Neural cell (in vitro differentiated cells): ENCODE results near the gene XDH. TPM values are rescaled to one million over a fixed set of nuclear protein-coding genes. Genes with fewer than 3 reads are reported as not detected.

ENCODE experiments used
- H2AFZ ChIP-seq: fragments of 200-600, 300-800 bp; sonication (generic), shearing (Covaris generic); 2 replicates; pipeline ENCODE4 v1.6.0; 2014; ENCODE audit warnings: low read depth, mild to moderate bottlenecking, antibody characterized with exemption, low read length, moderate library complexity
- H3F3A ChIP-seq: fragments of 200-600 bp; shearing (Covaris generic); 2 replicates; pipeline ENCODE4 v1.6.1; 2016; ENCODE audit warnings: mild to moderate bottlenecking, moderate library complexity, mixed read lengths, antibody characterized with exemption, low read length; ENCODE audit not compliant: insufficient read depth, poor library complexity, severe bottlenecking
- H3K27ac ChIP-seq: fragments of 200-600, 300-800 bp; sonication (generic), shearing (Covaris generic); 2 replicates; pipeline ENCODE4 v1.5.1; 2014; ENCODE audit warnings: mild to moderate bottlenecking, low read length, moderate library complexity
- H3K27me3 ChIP-seq: fragments of 300-800, 200-600 bp; sonication (generic), shearing (Covaris generic); 2 replicates; pipeline ENCODE4 v1.6.0; 2014; ENCODE audit warnings: mild to moderate bottlenecking, low read depth, low read length, moderate library complexity; ENCODE audit not compliant: insufficient read depth
- H3K36me3 ChIP-seq: fragments of 300-800, 200-600 bp; sonication (generic), shearing (Covaris generic); 2 replicates; pipeline ENCODE4 v1.5.1; 2014; ENCODE audit warnings: mild to moderate bottlenecking, antibody characterized with exemption, low read length, moderate library complexity; ENCODE audit not compliant: insufficient read depth
- H3K4me2 ChIP-seq: fragments of 300-800, 200-600 bp; sonication (generic), shearing (Covaris generic); 2 replicates; pipeline ENCODE4 v1.6.0; 2014; ENCODE audit warnings: mild to moderate bottlenecking, low read length
- H3K4me3 ChIP-seq: fragments of 300-800, 200-600 bp; sonication (generic), shearing (Covaris generic); 2 replicates; pipeline ENCODE4 v1.5.1; 2014; ENCODE audit warnings: mild to moderate bottlenecking, low read length, moderate library complexity
- H3K79me2 ChIP-seq: fragments of 200-600 bp; shearing (Covaris generic); replicated peaks from 2 replicates; pipeline ENCODE4 v1.6.0; 2014; ENCODE audit warnings: mild to moderate bottlenecking, low read length, moderate library complexity; ENCODE audit not compliant: insufficient read depth
- H3K9ac ChIP-seq: fragments of 300-800, 200-600 bp; sonication (generic), shearing (Covaris generic); 2 replicates; pipeline ENCODE4 v1.6.1; 2016; ENCODE audit warnings: mild to moderate bottlenecking, low read length, mixed read lengths
- H3K9me2 ChIP-seq: fragments of 200-600 bp; shearing (Covaris generic); 2 replicates; pipeline ENCODE4 v1.6.1; 2016; ENCODE audit warnings: mild to moderate bottlenecking, low read length, mixed read lengths; ENCODE audit not compliant: insufficient read depth
- H3K9me3 ChIP-seq: fragments of 200-600, 300-800 bp; sonication (generic), shearing (Covaris generic); 2 replicates; pipeline ENCODE4 v1.6.1; 2016; ENCODE audit warnings: mild to moderate bottlenecking, mixed run types, low read length, moderate library complexity, mixed read lengths
- H4K20me1 ChIP-seq: fragments of 200-600 bp; shearing (Covaris generic); 2 replicates; pipeline ENCODE4 v1.6.1; 2016; ENCODE audit warnings: mild to moderate bottlenecking, mixed run types; ENCODE audit not compliant: insufficient read depth
- EP300 ChIP-seq: fragments of 450-650 bp; conservative IDR thresholded peaks from 2 replicates; pipeline ENCODE4 v1.6.1; 2014; ENCODE audit warnings: antibody characterized with exemption, mild to moderate bottlenecking, moderate library complexity; ENCODE audit not compliant: poor library complexity, severe bottlenecking
- EZH2 ChIP-seq: fragments of 200-600, 300-800 bp; shearing (Covaris generic), sonication (generic); IDR thresholded peaks from 2 replicates; pipeline ENCODE4 v1.6.1; 2014; ENCODE audit warnings: antibody characterized with exemption, low read length, borderline replicate concordance, mild to moderate bottlenecking; ENCODE audit not compliant: insufficient read depth, poor library complexity, severe bottlenecking
- MXI1 ChIP-seq: fragments of 450-650 bp; conservative IDR thresholded peaks from 2 replicates; pipeline ENCODE4 v1.6.1; 2014; ENCODE audit warnings: antibody characterized with exemption, mild to moderate bottlenecking; ENCODE audit not compliant: poor library complexity, severe bottlenecking
- POLR2AphosphoS5 ChIP-seq: IDR thresholded peaks from 2 replicates; pipeline ENCODE4 v1.6.1; 2012
- RAD21 ChIP-seq: fragments of 450-650 bp; conservative IDR thresholded peaks from 2 replicates; pipeline ENCODE4 v1.6.1; 2014; ENCODE audit warnings: antibody characterized with exemption, mild to moderate bottlenecking, moderate library complexity
- SMC3 ChIP-seq: fragments of 450-650 bp; conservative IDR thresholded peaks from 2 replicates; pipeline ENCODE4 v1.6.1; 2014; ENCODE audit warnings: antibody characterized with exemption, mild to moderate bottlenecking, moderate library complexity; ENCODE audit not compliant: poor library complexity
- TAF1 ChIP-seq: IDR thresholded peaks from 2 replicates; pipeline ENCODE4 v1.6.1; 2012; ENCODE audit warnings: low read depth
- polyA plus RNA-seq: library from polyadenylated mRNA; depleted of rRNA; stranded (reverse); fragments of >200 nt; gene quantifications from 2 replicates; pipeline ENCODE4 v1.2.3, GENCODE V29; 2014
- TF ChIP-seq, protein P1 (sequence below): IDR thresholded peaks from 2 replicates; pipeline ENCODE4 v1.6.1; 2012; ENCODE audit warnings: borderline replicate concordance
- TF ChIP-seq, protein P2 (sequence below): fragments of 450-650 bp; IDR thresholded peaks from 2 replicates; pipeline ENCODE4 v1.5.1; 2014; ENCODE audit warnings: antibody characterized with exemption, mild to moderate bottlenecking, moderate library complexity; ENCODE audit not compliant: poor library complexity, severe bottlenecking

The XDH gene
- polyA plus RNA-seq, 1 donor from 2014 or later: 0.48 TPM

DNA sequence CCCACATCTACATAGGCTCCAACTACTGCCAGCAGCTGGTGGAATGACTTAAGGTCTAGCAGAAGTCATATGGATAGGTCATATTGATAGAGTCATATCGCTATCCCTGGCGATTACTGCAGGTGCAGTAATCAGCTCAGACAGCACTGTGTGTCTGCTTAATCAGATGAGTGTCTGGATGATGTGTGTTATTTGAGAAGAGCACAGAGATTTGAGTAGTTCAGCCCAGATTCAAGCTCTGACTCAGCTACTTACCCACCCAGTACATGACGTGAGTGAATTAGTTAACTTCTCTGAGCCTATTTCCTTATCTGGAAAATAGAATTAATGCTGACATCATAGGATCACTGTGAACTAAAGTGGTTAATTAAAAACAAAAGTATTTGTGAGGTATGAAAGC is 101.6 kb downstream of the XDH start:
- Histone ChIP-seq H3F3A (no peaks in the 10 kb centered on the region), H3K9me2 (no peaks in the 10 kb centered on the region), H3K9ac (no peak overlapping the region), H3K27ac (no peak overlapping the region), H3K79me2 (no peaks in the 10 kb centered on the region), H3K27me3 (no peaks in the 10 kb centered on the region), H3K36me3 (no peaks in the 10 kb centered on the region), H2AFZ (no peak overlapping the region), H3K4me2 (no peak overlapping the region), H3K4me3 (no peak overlapping the region), H4K20me1 (no peaks in the 10 kb centered on the region), H3K9me3 (no peaks in the 10 kb centered on the region)
- TF ChIP-seq POLR2AphosphoS5: no peak
- no peak for TF ChIP-seq EP300
- TF ChIP-seq EZH2: no peak
- TF ChIP-seq, protein P1, sequence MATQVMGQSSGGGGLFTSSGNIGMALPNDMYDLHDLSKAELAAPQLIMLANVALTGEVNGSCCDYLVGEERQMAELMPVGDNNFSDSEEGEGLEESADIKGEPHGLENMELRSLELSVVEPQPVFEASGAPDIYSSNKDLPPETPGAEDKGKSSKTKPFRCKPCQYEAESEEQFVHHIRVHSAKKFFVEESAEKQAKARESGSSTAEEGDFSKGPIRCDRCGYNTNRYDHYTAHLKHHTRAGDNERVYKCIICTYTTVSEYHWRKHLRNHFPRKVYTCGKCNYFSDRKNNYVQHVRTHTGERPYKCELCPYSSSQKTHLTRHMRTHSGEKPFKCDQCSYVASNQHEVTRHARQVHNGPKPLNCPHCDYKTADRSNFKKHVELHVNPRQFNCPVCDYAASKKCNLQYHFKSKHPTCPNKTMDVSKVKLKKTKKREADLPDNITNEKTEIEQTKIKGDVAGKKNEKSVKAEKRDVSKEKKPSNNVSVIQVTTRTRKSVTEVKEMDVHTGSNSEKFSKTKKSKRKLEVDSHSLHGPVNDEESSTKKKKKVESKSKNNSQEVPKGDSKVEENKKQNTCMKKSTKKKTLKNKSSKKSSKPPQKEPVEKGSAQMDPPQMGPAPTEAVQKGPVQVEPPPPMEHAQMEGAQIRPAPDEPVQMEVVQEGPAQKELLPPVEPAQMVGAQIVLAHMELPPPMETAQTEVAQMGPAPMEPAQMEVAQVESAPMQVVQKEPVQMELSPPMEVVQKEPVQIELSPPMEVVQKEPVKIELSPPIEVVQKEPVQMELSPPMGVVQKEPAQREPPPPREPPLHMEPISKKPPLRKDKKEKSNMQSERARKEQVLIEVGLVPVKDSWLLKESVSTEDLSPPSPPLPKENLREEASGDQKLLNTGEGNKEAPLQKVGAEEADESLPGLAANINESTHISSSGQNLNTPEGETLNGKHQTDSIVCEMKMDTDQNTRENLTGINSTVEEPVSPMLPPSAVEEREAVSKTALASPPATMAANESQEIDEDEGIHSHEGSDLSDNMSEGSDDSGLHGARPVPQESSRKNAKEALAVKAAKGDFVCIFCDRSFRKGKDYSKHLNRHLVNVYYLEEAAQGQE: no peak
- TF ChIP-seq TAF1: no peak
- no peak for TF ChIP-seq MXI1
- TF ChIP-seq, protein P2, sequence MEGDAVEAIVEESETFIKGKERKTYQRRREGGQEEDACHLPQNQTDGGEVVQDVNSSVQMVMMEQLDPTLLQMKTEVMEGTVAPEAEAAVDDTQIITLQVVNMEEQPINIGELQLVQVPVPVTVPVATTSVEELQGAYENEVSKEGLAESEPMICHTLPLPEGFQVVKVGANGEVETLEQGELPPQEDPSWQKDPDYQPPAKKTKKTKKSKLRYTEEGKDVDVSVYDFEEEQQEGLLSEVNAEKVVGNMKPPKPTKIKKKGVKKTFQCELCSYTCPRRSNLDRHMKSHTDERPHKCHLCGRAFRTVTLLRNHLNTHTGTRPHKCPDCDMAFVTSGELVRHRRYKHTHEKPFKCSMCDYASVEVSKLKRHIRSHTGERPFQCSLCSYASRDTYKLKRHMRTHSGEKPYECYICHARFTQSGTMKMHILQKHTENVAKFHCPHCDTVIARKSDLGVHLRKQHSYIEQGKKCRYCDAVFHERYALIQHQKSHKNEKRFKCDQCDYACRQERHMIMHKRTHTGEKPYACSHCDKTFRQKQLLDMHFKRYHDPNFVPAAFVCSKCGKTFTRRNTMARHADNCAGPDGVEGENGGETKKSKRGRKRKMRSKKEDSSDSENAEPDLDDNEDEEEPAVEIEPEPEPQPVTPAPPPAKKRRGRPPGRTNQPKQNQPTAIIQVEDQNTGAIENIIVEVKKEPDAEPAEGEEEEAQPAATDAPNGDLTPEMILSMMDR: no peak

DNA sequence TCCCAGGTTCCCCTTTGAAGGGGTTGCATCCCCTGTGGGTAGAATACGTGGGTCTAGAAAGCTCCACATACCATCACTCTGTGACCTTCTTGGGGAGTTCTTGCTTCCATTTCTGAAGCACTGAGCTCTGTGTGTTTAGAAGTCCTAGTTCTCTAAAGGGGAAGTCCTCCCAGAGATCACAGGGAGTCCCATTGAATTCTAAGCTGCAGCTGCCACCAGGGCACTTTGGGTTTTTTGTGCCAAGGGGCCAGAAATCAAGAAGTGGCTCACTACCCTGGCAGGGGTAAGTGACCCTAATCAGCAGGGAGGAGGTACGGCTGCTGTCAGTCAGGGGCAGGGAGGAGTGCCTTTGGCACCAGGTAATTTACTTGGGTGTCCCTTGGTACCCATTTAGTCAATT is 109.7 kb downstream of the XDH start:
- Histone ChIP-seq H3K27ac (no peak overlapping the region), H3K4me3 (no peak overlapping the region), H2AFZ (no peak overlapping the region), H3K79me2 (no peaks in the 10 kb centered on the region), H3K4me2 (no peak overlapping the region), H3K36me3 (no peaks in the 10 kb centered on the region), H3K9me2 (no peaks in the 10 kb centered on the region), H3K27me3 (no peaks in the 10 kb centered on the region), H4K20me1 (no peaks in the 10 kb centered on the region), H3K9ac (no peak overlapping the region), H3F3A (no peaks in the 10 kb centered on the region), H3K9me3 (no peaks in the 10 kb centered on the region)
- TF ChIP-seq MXI1 (no peak), POLR2AphosphoS5 (no peak), EZH2 (no peak), TAF1 (no peak), EP300 (no peak), RAD21 (no peak), SMC3 (no peak)
- TF ChIP-seq, protein P2: no peak
- TF ChIP-seq, protein P1: no peak
